Non-pigmented ciliary epithelial cell (primary cell): Measurements from ENCODE around the gene FAM174B.

ENCODE experiments used
- DNase-seq: peaks from one replicate; pipeline ENCODE4 v3.0.0-alpha.2; 2010; ENCODE audit warnings: low read depth

The FAM174B gene

GRCh38 chr15:92655178-92655995 is at the start of gene FAM174B:
FAM174B (minus strand) TSS chr15:92655775.
- no peak for DNase-seq

DNA sequence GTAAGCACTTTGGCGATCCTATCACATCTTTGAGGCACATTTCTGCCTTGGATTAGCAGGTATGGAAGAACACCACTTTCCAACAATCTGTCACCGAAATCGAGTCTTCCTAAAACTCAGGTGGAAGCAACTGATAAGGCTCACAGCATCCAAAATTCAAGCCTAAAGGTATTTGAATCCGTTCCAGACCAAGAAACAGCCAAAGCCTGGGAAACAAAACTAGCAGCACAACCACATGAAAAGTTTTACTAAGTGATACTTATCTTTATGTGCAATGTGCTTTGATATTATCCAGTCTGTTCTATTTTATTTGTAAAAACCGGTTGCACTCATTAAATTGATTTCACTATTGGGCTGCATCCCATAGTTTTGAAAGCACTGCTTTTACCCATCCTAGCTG is 40.5 kb upstream of the FAM174B start:
- DNase-seq: no peak

GRCh38 chr15:92693691-92694331 is 38.2 kb upstream of the FAM174B start:
- DNase-seq: no peak

- DNase-seq: no peak
Observed at GRCh38 chr15:92690395-92690794, 34.8 kb upstream of the FAM174B start.

GRCh38 chr15:92687746-92688145 is 32.2 kb upstream of the FAM174B start:
- DNase-seq: no peak

- no peak for DNase-seq
Observed at GRCh38 chr15:92687195-92687602, 31.6 kb upstream of the FAM174B start.

GRCh38 chr15:92683511-92683834 is 27.9 kb upstream of the FAM174B start:
- no peak for DNase-seq

- DNase-seq: no peak
Observed at GRCh38 chr15:92682741-92683510, 27.4 kb upstream of the FAM174B start.

- DNase-seq: no peak
Observed at GRCh38 chr15:92681141-92681631, 25.6 kb upstream of the FAM174B start.

DNA sequence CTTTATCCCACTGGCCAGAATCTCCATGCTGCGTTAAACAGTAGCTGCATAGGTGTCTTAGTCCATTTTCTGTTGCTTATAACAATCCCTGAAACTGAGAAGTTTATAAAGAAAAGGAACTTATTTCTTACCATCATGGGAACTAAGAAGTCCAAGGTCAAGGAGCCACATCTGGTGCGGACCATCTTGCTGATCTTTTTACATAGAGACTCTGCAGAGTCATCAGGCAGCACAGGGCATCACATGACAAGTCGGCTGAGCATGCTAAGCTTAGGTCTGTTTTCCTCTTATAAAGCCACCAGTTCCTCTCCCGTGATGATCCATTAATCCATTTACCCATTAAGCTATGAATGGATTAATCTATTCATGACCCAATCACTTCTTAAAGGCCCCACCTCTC is 22.4 kb upstream of the FAM174B start:
- no peak for DNase-seq

GRCh38 chr15:92676561-92676960 is 21.0 kb upstream of the FAM174B start:
- no peak for DNase-seq

- DNase-seq: no peak
Observed at GRCh38 chr15:92675485-92675884, 19.9 kb upstream of the FAM174B start.

DNA sequence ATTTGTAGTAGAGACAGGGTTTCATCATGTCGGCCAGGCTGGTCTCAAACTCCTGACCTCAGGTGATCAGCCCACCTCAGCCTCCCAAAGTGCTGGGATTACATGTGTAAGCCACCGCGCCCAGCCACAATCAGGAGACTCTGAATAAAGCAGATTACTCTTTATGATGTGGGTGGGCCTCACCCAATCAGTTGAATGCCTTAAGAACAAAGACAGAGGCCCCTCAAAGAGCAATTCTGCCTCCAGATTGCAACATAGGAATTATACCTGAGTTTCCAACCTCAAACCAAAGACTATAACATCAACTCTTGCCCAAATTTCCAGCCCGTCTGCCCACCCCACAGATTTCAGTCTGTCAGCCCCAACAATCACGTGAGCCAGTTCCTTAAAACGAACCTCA is 18.8 kb upstream of the FAM174B start:
- DNase-seq: no peak

DNA sequence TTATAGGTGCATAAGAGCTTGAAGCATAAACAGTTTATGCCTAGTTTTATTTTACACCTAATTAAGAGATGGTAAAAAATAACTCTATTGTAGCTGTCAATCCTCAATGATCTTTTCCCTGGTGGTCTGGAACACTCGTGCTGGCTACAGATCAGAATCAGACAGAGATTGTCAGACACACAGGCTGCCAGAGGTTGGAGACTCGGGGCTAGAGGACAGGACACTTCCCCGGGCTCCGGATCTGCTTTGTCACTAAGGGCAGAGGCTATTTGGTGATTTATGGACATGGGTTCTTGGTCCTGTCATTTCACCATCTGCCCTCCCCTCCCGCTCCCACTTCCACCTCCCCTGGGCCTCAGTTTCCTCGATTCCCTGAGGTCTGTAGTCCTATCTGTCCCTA is 16.5 kb upstream of the FAM174B start:
- DNase-seq: no peak

- no peak for DNase-seq
Observed at GRCh38 chr15:92671406-92671805, 15.8 kb upstream of the FAM174B start.

GRCh38 chr15:92670621-92671020 is 15.0 kb upstream of the FAM174B start:
- DNase-seq: no peak

- DNase-seq: no peak
Observed at GRCh38 chr15:92669432-92669831, 13.9 kb upstream of the FAM174B start.

DNA sequence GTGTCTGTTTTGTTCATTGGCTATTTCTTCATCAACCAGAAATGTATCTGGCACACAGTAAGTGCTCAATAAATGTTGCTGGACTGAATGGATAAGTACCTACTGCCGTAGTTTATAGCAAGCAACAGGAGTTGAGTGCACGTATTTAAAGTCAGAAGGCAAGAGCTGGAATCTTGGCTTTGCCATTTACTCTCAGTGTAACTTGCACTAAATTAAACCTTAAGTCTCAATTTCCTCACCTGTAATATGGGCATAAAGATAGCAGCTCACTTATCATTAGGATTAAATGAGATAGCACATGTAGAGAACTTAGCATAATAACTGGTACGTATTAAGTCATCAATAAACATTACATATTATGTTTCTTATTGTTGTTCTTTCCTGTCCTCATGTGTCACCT is 13.0 kb upstream of the FAM174B start:
- DNase-seq: no peak

DNA sequence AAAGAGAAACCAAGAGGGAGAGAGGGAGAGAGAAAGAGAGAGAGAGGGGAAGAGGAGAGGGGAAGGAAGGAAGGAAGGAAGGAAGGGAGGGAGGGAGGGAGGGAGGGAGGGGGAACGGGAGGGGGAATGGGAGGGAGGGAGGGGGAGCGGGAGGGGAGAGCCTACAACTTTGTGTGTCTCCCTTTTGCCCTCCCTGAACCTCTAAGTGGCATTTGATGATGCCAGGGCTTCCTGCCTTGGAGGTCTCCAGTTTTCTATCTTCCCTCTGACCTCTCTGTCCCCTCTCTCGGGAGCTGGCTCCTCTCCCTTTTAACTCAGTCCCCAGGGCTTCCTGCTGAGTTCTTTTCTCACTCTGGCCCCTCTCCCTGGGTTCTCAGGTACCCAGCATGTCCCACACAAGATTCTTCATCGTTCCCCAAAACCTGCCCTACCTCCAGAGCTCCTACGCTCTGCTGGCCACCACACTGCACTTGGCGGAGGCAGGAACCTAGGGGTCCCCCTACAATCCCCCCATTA is 12.5 kb upstream of the FAM174B start:
- no peak for DNase-seq

GRCh38 chr15:92667287-92667904 is 11.8 kb upstream of the FAM174B start:
- no peak for DNase-seq

- no peak for DNase-seq
Observed at GRCh38 chr15:92666780-92667179, 11.2 kb upstream of the FAM174B start.

GRCh38 chr15:92665100-92665555 is 9.6 kb upstream of the FAM174B start:
- no peak for DNase-seq
